HG03175 (cell line): ENCODE data around the gene CPNE4.

Experiments used
- ATAC-seq: cut with Tn5 transposase; IDR thresholded peaks from one replicate; pipeline ENCODE4 v1.9.1; 2021; ENCODE audit warnings: mild to moderate bottlenecking, moderate library complexity; ENCODE audit not compliant: unreplicated experiment

Gene CPNE4

DNA sequence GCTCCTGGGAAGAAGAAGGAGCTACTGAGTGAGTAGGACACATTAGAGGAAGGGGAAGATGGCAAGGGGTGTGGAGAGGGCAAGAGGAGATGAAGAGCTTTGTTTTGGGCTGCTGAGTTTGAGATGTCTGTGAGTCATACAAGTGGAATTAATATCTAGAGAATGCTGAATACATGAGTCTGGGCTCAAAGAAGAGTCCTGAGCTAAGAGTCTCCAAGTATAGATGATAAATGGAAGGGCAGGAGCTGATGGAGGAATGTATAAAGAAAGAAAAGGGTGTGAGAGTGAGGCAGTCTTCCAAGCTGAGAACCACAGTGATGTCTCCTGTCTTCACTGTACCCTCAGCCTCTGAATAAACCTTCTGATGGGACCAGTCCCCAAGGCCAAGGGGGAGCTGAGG lies 326.6 kb downstream of the CPNE4 start:
- ATAC-seq, result no peak

DNA sequence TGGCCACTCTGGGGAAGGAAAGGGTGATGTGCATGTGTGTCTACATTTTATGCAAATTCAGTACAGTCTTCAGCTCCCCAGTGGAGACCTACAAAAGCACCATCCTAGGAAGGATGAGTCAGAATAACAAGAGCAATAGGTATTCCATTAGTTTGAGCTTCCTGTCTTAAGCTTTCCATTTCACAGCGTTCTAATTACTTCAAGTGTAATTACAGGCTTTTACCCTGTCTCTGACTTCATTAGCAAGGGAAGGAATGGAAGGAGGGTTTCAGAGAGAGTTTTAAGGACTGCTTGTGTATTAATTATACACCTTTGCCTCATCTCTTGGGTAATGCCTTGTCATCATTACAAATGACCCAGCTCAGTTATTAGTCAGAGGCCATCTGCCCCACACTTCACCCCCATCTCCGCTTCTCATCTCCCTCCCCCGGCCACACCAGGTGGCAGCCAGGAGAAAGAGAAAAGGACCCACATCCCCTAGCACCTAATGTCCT lies 329.2 kb downstream of the CPNE4 start:
- ATAC-seq, result peak; percentile 78

DNA sequence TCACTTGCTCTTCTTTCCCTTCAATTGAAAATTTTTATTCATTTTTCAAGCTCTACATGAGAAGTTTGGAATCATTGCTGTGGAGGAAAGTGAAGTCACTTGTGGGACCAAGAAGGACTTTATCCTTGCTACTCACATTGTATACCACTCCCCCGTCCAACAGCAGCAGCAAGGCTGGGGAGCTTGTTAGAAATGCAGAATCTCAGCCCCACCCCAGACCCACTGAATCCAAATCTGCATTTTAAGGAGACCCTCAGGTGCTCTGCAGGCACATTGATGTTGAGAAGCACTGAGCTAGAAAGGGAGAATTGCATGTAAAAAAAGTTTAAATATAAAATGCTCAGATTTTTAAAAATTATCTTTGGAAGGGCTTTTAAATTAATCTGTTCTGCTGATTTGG lies 329.7 kb downstream of the CPNE4 start:
- ATAC-seq, result no peak

- no peak for ATAC-seq
These were observed 330.7 kb downstream of the CPNE4 start for GRCh38 chr3:131704098-131704497.

GRCh38 chr3:131702146-131702545 lies 332.7 kb downstream of the CPNE4 start:
- ATAC-seq, result no peak

GRCh38 chr3:131701153-131701770 lies 333.6 kb downstream of the CPNE4 start:
- no peak for ATAC-seq

DNA sequence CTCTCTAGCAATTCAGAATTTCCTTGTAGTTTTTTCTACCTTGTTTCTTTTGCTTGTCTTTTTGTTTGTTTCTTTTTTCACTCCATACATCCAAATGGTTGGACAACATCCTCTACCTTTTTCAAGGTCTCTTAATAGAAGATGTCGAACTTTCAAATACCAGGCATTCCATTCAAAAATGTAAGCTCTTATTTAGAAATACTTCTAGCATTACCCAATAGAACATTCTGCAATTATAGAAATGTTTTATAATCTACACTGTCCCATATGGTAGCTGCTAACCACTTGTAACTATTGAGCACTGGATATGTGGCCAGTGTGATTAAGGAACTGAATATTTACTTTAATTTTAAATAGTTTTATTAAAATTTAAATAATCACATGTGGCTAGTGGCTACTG lies 335.8 kb downstream of the CPNE4 start:
- no peak for ATAC-seq

DNA sequence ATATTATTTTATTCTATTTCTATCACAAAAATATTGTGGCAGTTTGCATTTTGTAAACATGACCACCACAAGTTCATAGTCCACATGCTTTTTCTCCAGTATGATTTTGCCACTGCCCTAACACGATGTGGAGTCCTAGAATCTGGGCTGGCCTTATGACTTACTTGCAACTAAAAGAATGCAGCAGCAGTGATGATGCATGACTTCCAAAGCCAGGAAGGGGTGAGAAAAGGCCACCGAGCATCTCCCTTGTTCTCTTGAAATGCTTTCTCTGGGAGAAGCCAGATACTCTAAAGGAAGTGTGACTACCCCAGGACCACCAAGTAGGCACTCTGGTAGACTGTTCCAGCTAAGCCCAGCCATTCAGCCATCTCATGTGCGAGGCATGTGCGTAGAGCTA lies 340.4 kb downstream of the CPNE4 start:
- no peak for ATAC-seq

- no peak for ATAC-seq
These were observed 342.5 kb downstream of the CPNE4 start for GRCh38 chr3:131692356-131692755.

GRCh38 chr3:131690800-131691199 lies 344.0 kb downstream of the CPNE4 start:
- ATAC-seq, result no peak

DNA sequence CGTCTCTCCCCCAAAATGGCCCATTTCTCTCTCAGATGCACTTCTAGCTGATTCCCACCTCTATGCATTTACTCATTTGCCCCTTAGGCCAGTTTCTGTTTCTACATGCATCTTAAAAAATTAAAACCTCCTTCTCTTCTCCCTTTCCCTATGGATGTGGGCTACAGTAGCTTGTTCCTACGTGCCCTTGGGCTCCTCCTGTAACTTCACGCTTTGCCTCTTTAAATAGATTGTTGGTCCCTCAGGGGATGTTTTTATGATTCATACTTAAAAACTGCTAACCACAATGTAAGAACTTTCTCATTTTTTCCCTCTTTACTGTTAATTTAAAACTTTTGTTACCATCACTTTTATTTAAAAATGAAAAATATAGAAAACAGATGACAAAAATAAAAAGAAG lies 346.4 kb downstream of the CPNE4 start:
- ATAC-seq, result no peak

DNA sequence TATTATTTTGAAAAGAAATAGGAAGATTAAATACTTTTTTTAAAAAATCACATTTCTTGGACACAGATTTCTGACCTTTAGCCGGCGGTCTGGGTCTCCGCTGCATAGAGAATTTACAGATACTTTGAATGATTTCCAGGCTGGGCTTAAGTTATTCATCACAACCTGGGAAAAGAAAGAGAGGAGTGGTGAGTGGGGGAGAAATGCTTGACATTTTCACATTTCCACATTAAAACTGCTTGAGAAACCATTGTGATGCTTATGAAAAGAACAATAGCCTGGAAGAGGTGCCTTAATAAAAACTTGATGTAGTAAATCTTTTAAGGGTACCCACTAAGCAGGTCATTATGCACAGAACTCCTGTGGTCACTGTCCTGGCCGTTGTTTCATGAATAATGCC lies 365.2 kb downstream of the CPNE4 start:
- no peak for ATAC-seq

- no peak for ATAC-seq
These were observed 376.0 kb downstream of the CPNE4 start for GRCh38 chr3:131658771-131659170.

GRCh38 chr3:131658115-131658514 lies 376.7 kb downstream of the CPNE4 start:
- ATAC-seq, result no peak

DNA sequence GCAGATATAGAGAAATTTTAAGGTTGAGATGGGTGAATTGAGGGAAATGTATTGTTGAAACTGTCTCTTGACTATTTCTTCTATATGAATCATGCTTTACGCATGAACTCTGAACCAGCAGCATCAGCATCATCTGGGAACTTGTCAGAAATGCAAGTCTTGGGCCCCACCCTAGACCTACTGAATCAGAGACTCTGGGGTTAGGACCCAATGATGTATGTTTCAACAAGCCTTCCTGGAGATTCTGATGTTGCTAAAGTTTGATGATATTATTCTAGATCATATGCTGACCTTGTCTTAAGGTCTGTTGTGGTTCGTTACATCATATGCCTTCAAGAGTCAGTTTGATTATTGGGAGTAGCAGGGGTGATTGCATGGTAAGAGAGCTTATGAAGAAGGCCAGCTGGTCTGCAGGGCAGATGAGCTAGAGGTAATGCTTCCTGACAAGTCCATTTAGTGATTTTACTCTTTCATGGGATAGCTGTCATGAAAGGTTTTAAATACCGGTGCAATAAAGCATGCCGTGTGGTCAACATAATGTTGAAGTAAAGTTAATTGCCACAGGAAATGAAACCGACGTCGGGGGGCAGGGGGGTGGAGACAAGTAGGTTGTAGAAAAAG lies 379.6 kb downstream of the CPNE4 start:
- ATAC-seq, result no peak

- no peak for ATAC-seq
These were observed 389.2 kb downstream of the CPNE4 start for GRCh38 chr3:131645638-131646037.

GRCh38 chr3:131636266-131636775 lies 398.5 kb downstream of the CPNE4 start:
- ATAC-seq, result no peak

DNA sequence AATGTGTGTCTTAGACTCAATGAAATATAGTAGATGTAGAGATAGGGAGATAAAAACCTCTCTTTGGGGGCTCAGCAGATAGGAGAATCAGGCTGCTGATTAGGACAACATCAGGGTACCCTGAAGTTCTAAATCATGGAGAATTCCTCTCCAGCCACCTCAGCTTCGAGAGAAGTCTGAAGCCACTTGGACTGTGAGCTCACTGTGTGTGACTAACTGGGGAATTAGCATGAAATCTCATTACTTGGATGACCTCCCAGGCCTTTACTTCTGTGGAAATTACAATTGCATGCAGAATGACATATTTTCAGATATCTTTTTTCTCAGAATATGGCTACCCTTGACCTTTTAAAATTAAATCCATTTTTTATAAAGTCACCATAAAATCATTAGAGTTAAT lies 404.0 kb downstream of the CPNE4 start:
- no peak for ATAC-seq

GRCh38 chr3:131630097-131630496 lies 404.7 kb downstream of the CPNE4 start:
- peak; percentile 99 for ATAC-seq

DNA sequence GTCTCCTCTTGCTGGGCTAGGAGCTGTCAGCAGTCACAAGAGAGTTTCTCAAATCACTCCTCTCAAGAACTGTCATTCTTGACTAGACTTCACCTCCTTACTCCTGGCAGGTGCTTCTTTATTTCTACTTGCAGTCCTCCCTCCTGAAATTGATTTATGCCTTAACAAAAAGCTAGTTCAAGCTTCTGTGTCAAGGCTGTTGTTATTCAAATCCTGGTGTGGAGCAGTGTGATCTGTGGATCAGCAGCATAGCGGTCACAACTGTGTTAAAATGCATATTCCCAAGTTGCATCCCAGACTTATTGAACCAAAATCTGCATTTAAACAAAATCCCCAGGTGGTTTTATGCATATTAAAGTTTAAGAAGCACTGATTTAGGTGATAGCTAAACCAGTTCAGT lies 411.4 kb downstream of the CPNE4 start:
- no peak for ATAC-seq

- ATAC-seq, result no peak
These were observed 412.1 kb downstream of the CPNE4 start for GRCh38 chr3:131622726-131623125.

DNA sequence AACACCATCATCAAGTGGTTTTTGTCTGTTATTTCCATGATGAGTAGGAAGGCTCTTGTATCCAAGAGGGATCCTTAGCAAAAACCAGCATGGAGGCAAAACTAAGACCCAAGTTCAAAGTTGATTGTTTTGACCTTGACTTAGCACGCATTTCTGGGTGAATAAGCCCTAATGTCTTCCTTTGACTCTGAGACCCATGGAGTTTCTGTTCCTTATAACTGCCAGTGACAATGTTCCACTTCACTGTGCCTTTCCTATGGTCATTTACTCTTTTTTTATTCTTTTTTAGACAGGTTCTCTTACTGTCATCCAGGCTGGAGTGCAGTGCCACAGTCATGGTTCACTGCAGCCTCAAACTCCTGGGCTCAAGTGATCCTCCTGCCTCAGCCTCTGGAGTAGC lies 413.8 kb downstream of the CPNE4 start:
- ATAC-seq, result peak; percentile 53

DNA sequence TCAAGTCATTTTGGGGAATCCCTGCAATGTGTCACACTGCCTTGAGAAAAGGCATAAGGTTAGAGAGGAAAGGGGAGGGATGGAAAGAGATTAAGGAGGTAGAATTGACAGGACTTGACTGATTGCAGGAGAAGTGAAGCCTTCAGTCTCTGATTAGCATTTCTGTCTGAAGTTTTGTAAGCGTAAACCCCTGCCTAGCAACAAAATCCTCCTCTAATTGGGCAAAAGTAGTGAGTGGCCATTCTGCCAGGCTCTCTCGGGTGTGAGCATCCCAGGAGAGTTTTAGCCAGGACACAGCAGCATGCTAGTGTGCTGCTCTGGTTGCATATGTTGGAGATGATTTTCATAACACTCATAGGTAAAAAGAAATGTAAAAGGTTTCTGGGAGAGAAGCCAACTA lies 415.0 kb downstream of the CPNE4 start:
- ATAC-seq, result no peak
